Transverse colon (tissue), 4 donors: ENCODE results near the gene PYGO1. TPM values are rescaled to one million over a fixed set of nuclear protein-coding genes. Genes with fewer than 3 reads are reported as not detected.

Source experiments
- DNase-seq: peaks from one replicate; pipeline ENCODE4 v3.0.0-alpha.2; 2019
- H3K27ac ChIP-seq, 4 donors: fragments of 200-600 bp; sonication (generic); 2 replicates each; pipeline ENCODE4 v1.5.1; 2016 to 2018; ENCODE audit warnings: inconsistent platforms in 4 of 4
- H3K27me3 ChIP-seq: fragments of 200-600 bp; sonication (generic); 2 replicates; pipeline ENCODE4 v1.5.1; 2017; ENCODE audit warnings: inconsistent platforms
- H3K36me3 ChIP-seq, 4 donors: fragments of 200-600 bp; sonication (generic); 2 replicates each; pipeline ENCODE4 v1.5.1; 2017 to 2019; ENCODE audit warnings: inconsistent platforms in 4 of 4
- H3K4me1 ChIP-seq, 4 donors: fragments of 200-600 bp; sonication (generic); 2 replicates each; pipeline ENCODE4 v1.5.1; 2017 to 2020; ENCODE audit warnings: inconsistent platforms in 4 of 4
- H3K4me3 ChIP-seq, 4 donors: fragments of 200-600 bp; sonication (generic); 1 replicate in 1 of 4; 2 replicates in 3 of 4; pipeline versions ENCODE4 v1.5.1 to v1.6.1; 2017 to 2019; ENCODE audit warnings: inconsistent platforms in 4 of 4
- H3K9me3 ChIP-seq, 2 donors: fragments of 200-600 bp; sonication (generic); 2 replicates each; pipeline ENCODE4 v1.5.1; 2017 to 2019; ENCODE audit warnings: inconsistent platforms in 2 of 2
- EP300 ChIP-seq: sonication (generic); formaldehyde crosslinking; IDR thresholded peaks from one replicate; pipeline ENCODE4 v1.6.1; 2017; ENCODE audit warnings: antibody characterized with exemption, low read depth
- POLR2A ChIP-seq: fragments of 450-650 bp; IDR thresholded peaks from one replicate; pipeline ENCODE4 v1.6.1; 2016; ENCODE audit warnings: antibody characterized with exemption, mild to moderate bottlenecking, moderate library complexity
- POLR2AphosphoS5 ChIP-seq, 3 donors: sonication (generic); formaldehyde crosslinking; IDR thresholded peaks; one replicate each; pipeline ENCODE4 v1.6.1; 2016; ENCODE audit warnings: antibody characterized with exemption in 3 of 3
- WGBS, 2 donors: methylation state at CpG; one replicate each; pipeline ENCODE4 v1.1.5; 2018; ENCODE audit warnings: low coverage in 1 of 2; 5-methylcytosine and 5-hydroxymethylcytosine counted together
- in situ Hi-C, 4 donors: fragments of 200-750 bp; cut with MboI; loops; one replicate each; pipeline versions ENCODE4 v1.15.0 to v1.15.1; 2017; ENCODE audit warnings: low sequenced_read_pairs in 3 of 4, low pct_ligation_motif_present in 1 of 4, low pct_unique_long_range_greater_than_20kb in 1 of 4
- intact Hi-C: fragments of 100-400 bp; cut with DNase I; formaldehyde crosslinking; loops from one replicate; pipeline ENCODE4 v1.15.1; 2023; ENCODE audit warnings: low total_unique reads
- total RNA-seq, 4 donors: library from RNA; depleted of rRNA; stranded (reverse); fragments of >200 nt; gene quantifications; one replicate each; pipeline ENCODE4 v1.1.0, GENCODE V29; 2016
- TF ChIP-seq, protein P1 (sequence below), 5 experiments: fragments of 200-600 bp in 3 of 5; fragments of 450-650 bp in 2 of 5; sonication (generic) in 3 of 5; IDR thresholded peaks; 1 replicate in 2 of 5; 2 replicates in 3 of 5; pipeline ENCODE4 v1.5.1; 2016 to 2017; ENCODE audit warnings: antibody characterized with exemption in 5 of 5, inconsistent platforms in 3 of 5, mild to moderate bottlenecking in 2 of 5, moderate library complexity in 1 of 5

PYGO1 gene
- total RNA-seq, 4 donors from 2014 or later: 0.37 to 3.4 (median 2.8) TPM

DNA sequence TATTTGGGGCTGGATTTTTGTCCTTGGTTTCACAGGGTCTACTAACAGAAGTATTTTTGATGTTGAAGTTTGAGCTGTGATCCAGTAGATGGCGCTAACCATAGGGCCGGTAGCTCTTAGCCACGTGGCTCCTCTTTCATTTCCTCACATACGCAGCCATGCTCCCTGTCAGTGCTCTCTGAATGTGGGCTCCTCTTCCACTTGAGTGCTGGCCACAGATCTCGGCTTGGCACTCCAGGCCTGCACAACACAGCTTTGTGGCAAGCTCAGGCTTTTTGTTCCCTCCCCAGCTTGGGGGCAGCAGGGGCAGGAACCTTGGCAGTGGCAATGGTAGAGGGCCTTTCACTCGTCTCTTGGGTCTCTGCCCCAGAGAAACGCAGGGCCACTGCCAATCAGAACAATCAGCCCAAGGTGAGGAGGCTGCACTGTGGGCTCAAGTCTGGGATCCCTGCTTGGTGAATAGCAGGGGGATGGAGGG lies 61.5 kb downstream of the PYGO1 start:
- no peaks in the 10 kb centered on the region for H3K36me3 ChIP-seq
- no peaks in the 10 kb centered on the region for H3K27me3 ChIP-seq
- intact Hi-C loops: loop anchor here (5.0 kb wide), 1 partner anchor 111 kb away; no protein-coding TSS in a partner anchor
- no peaks in the 10 kb centered on the region for H3K4me1 ChIP-seq
- 0 to 37% methylated on average over 3 to 7 of the region's 7 CpGs for WGBS, 2 donors
- no peaks in the 10 kb centered on the region for H3K9me3 ChIP-seq
- no peak for DNase-seq
- H3K4me3 ChIP-seq: no peak overlapping the region
- in situ Hi-C loops: loop anchor here in 2 of 4 donors (10.0 kb wide), 2 partner anchors 108 to 118 kb away; no protein-coding TSS in a partner anchor
- H3K27ac ChIP-seq: no peak overlapping the region
- TF ChIP-seq POLR2AphosphoS5 (IDR thresholded peaks at IDR 0.05) (no peak), POLR2A (no peak), EP300 (no peak)
- TF ChIP-seq, protein P1, sequence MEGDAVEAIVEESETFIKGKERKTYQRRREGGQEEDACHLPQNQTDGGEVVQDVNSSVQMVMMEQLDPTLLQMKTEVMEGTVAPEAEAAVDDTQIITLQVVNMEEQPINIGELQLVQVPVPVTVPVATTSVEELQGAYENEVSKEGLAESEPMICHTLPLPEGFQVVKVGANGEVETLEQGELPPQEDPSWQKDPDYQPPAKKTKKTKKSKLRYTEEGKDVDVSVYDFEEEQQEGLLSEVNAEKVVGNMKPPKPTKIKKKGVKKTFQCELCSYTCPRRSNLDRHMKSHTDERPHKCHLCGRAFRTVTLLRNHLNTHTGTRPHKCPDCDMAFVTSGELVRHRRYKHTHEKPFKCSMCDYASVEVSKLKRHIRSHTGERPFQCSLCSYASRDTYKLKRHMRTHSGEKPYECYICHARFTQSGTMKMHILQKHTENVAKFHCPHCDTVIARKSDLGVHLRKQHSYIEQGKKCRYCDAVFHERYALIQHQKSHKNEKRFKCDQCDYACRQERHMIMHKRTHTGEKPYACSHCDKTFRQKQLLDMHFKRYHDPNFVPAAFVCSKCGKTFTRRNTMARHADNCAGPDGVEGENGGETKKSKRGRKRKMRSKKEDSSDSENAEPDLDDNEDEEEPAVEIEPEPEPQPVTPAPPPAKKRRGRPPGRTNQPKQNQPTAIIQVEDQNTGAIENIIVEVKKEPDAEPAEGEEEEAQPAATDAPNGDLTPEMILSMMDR (IDR thresholded peaks at IDR 0.05): peak; percentile 35 to 55 (median 48)

DNA sequence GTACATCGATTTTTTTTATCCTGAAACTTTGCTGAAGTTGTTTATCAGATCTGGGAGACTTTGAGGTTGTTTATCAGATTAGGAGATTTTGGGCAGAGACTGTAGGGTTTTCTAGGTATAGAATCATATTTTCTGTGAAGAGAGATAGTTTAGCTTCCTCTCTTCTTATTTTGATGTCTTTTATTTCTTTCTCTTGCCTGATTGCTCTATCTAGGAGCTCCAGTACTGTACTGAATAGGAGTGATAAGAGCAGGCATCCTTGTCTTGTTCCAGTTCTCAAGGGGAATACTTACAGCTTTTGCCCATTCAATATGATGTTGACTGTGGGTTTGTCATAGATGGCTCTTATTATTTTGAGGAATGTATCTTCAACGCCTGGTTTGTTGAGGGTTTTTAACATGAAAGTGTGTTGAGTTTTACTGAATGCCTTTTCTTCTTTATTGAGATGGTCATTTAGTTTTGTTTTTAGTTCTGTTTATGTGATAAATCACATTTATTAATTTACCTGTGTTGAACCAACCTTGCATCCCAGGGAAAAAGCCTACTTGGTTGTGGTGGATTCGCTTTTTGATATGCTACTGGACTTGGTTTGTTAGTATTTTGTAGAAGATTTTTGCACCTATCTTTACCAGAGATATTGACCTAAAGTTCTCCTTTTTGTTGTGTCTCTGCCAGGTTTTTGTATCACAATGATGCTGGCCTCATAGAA lies 65.2 kb downstream of the PYGO1 start:
- in situ Hi-C loops: loop anchor here in 2 of 4 donors (10.0 kb wide), 2 partner anchors 112 to 122 kb away; no protein-coding TSS in a partner anchor
- intact Hi-C loops: no loop called here
- Histone ChIP-seq H3K4me1 (no peaks in the 10 kb centered on the region), H3K9me3 (no peaks in the 10 kb centered on the region), H3K27ac (no peak overlapping the region), H3K27me3 (no peaks in the 10 kb centered on the region), H3K36me3 (no peaks in the 10 kb centered on the region), H3K4me3 (no peak overlapping the region)
- no peak for DNase-seq
- TF ChIP-seq POLR2A (no peak), EP300 (no peak), POLR2AphosphoS5 (IDR thresholded peaks at IDR 0.05) (no peak)
- TF ChIP-seq, protein P1 (IDR thresholded peaks at IDR 0.05): no peak
- 72 to 85% methylated on average over 3 of the region's 3 CpGs for WGBS, 2 donors

DNA sequence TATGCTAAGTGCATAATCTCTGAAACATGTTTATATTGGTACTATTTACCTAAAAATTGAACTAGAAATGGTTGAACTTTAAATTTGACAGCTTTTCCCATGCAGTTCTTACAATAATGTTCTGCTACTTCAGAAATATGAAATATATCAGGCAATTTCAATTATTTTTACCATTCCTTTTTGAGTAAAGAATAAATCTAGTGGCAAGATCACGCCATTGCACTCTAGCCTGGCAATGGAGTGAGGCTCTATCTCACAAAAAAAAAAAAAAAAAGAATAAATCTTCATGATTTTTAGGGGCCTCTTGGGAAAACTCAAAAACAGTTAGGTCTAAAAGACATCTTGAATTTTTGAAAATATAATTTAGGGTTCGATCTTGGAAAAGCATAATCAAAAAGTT lies 69.5 kb downstream of the PYGO1 start:
- TF ChIP-seq POLR2AphosphoS5 (IDR thresholded peaks at IDR 0.05) (no peak), POLR2A (no peak), EP300 (no peak)
- TF ChIP-seq, protein P1 (IDR thresholded peaks at IDR 0.05): peak in 1 of 5 experiments; percentile 16

DNA sequence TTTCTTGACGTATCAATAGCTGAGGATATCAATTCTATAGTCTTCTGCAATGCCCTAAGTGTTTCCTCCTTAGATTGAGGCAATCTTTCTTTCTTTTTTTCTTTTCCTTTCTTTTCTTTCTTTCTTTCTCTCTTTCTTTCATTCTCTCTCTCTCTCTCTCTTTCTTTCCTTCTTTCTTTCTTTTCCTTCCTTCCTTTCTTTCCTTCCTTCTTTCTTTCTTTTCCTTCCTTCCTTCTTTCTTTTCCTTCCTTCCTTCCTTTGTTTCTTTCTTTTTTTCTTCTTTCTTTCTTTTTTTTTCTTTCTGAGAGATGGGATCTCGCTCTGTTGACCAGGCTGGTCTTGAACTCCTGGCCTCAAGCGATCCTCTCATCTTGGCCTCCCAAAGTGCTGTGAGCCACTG lies 70.1 kb downstream of the PYGO1 start:
- 81 to 100% methylated on average over 3 of the region's 3 CpGs for WGBS, 2 donors
- Histone ChIP-seq H3K27ac (no peak overlapping the region), H3K4me1 (no peaks in the 10 kb centered on the region), H3K4me3 (no peak overlapping the region), H3K27me3 (no peaks in the 10 kb centered on the region), H3K36me3 (no peaks in the 10 kb centered on the region), H3K9me3 (no peaks in the 10 kb centered on the region)
- in situ Hi-C loops (no loop called here), intact Hi-C loops (no loop called here)
- no peak for DNase-seq
- no peak for TF ChIP-seq POLR2A
- no peak for TF ChIP-seq EP300
- TF ChIP-seq, protein P1 (IDR thresholded peaks at IDR 0.05): no peak
- TF ChIP-seq POLR2AphosphoS5 (IDR thresholded peaks at IDR 0.05): no peak

More for the DNA sequence above, 69.5 kb downstream of the PYGO1 start:
- H3K27ac ChIP-seq: no peak overlapping the region
- in situ Hi-C loops (no loop called here), intact Hi-C loops (no loop called here)
- no peak overlapping the region for H3K4me3 ChIP-seq
- H3K9me3 ChIP-seq: no peaks in the 10 kb centered on the region
- H3K4me1 ChIP-seq: no peaks in the 10 kb centered on the region
- H3K36me3 ChIP-seq: no peaks in the 10 kb centered on the region
- no peak for DNase-seq
- no peaks in the 10 kb centered on the region for H3K27me3 ChIP-seq
- WGBS, 2 donors: 79 to 82% methylated on average over 2 of the region's 2 CpGs
